AG04449 (cell line): ENCODE measurements around the gene GARIN1A.
"Not testable (repeated sequence)": the region's sequence is repeated elsewhere in the genome, so short reads cannot be mapped to it uniquely, and the experiment has no call there.

Experiments used
- CTCF ChIA-PET: fragments of 350-600 bp; formaldehyde crosslinking; extraction: SDS; loops from one replicate; lab custom pipeline; 2021; ENCODE audit warnings: antibody characterized with exemption; lab: Yijun Ruan, JAX
- POLR2A ChIA-PET: fragments of 400-600, 350-600 bp; formaldehyde crosslinking; extraction: SDS; loops from one replicate; lab custom pipeline; 2020; ENCODE audit warnings: antibody characterized with exemption, inconsistent platforms; lab: Yijun Ruan, JAX
- DNase-seq: peaks from one replicate; pipeline ENCODE4 v3.0.0-alpha.2; 2010; ENCODE audit warnings: low read depth, low spot score
- H3K4me3 ChIP-seq: 2 replicates; pipeline ENCODE4 v1.5.1; 2011; ENCODE audit warnings: low read depth, mild to moderate bottlenecking, control low read depth, low read length
- TF ChIP-seq, protein P1 (sequence below): IDR thresholded peaks from one replicate; pipeline ENCODE4 v1.5.1; 2011; ENCODE audit warnings: mild to moderate bottlenecking, moderate library complexity, low read length, control low read depth, inconsistent platforms; ENCODE audit not compliant: insufficient read depth; ENCODE audit errors: missing control alignments

Gene GARIN1A

GRCh38 chr7:128660596-128660995 lies 11.5 kb upstream of the GARIN1A start:
- TF ChIP-seq, protein P1, sequence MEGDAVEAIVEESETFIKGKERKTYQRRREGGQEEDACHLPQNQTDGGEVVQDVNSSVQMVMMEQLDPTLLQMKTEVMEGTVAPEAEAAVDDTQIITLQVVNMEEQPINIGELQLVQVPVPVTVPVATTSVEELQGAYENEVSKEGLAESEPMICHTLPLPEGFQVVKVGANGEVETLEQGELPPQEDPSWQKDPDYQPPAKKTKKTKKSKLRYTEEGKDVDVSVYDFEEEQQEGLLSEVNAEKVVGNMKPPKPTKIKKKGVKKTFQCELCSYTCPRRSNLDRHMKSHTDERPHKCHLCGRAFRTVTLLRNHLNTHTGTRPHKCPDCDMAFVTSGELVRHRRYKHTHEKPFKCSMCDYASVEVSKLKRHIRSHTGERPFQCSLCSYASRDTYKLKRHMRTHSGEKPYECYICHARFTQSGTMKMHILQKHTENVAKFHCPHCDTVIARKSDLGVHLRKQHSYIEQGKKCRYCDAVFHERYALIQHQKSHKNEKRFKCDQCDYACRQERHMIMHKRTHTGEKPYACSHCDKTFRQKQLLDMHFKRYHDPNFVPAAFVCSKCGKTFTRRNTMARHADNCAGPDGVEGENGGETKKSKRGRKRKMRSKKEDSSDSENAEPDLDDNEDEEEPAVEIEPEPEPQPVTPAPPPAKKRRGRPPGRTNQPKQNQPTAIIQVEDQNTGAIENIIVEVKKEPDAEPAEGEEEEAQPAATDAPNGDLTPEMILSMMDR, result no peak
- DNase-seq, result no peak
- POLR2A ChIA-PET, result no interaction called here
- CTCF ChIA-PET, result interaction anchor here (1.9 kb wide), 1 partner anchor 12 kb away, joined by 7 read pairs; the partner anchor contains the start of gene GARIN1A
- H3K4me3 ChIP-seq, result no peak overlapping the region

- POLR2A ChIA-PET, result no interaction called here
- no peak for DNase-seq
- CTCF ChIA-PET, result interaction anchor here (1.9 kb wide), 1 partner anchor 11 kb away, joined by 7 read pairs; the partner anchor contains the start of gene GARIN1A
- TF ChIP-seq, protein P1, result no peak
- H3K4me3 ChIP-seq, result no peak overlapping the region
Observed at GRCh38 chr7:128661446-128661845, 10.6 kb upstream of the GARIN1A start.

- no peak overlapping the region for H3K4me3 ChIP-seq
- DNase-seq, result no peak
- TF ChIP-seq, protein P1, result no peak
- POLR2A ChIA-PET, result no interaction called here
- CTCF ChIA-PET, result interaction anchor here (1.9 kb wide), 1 partner anchor 10 kb away, joined by 7 read pairs; the partner anchor contains the start of gene GARIN1A
Observed at GRCh38 chr7:128662091-128662490, 10.0 kb upstream of the GARIN1A start.

DNA sequence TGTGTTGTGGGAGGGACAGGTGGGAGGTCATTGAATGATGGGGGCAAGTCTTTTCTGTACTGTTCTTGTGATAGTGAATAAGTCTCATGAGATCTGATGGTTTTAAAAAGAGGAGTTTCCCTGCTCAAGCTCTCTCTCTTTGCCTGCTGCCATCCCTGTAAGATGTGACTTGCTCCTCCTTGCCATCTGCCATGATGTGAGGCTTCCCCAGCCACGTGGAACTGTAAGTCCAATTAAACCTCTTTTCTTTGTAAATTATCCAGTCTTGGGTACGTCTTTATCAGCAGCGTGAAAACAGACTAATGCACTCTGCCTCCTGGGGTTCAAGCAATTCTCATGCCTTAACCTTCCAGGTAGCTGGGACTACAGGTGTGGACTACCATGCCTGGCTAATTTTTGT lies 8.9 kb upstream of the GARIN1A start:
- DNase-seq, H3K4me3 ChIP-seq, CTCF ChIA-PET, POLR2A ChIA-PET: not testable (repeated sequence)

- DNase-seq, result no peak
- ChIA-PET CTCF (no interaction called here), POLR2A (no interaction called here)
- H3K4me3 ChIP-seq, result no peak overlapping the region
- TF ChIP-seq, protein P1, result no peak
Observed at GRCh38 chr7:128665057-128665456, 7.0 kb upstream of the GARIN1A start.

DNA sequence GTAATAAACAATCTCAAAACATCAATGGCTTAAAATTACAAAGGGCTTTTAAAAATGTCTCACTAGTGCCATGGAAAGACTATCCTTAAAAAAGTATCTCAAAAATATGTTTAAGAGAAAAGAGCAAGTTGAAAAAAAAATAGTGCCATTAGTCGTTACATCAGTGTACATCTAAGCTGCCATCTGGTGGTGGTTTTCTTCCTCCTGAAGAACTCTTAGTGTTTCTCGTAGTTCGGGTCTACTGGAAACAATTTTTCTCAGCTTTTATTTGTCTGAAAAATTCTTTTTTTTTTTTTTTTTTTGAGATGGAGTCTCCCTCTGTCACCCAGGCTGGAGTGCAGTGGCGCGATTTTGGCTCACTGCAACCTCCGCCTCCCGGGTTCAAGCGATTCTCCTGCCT lies 5.9 kb upstream of the GARIN1A start:
- TF ChIP-seq, protein P1, result no peak
- ChIA-PET CTCF (interaction anchor here (0.6 to 1.6 kb wide), 4 partner anchors 11 to 215 kb away, joined by 3 to 6 read pairs (median 4); no protein-coding TSS in a partner anchor), POLR2A (no interaction called here)
- no peak for DNase-seq
- no peak overlapping the region for H3K4me3 ChIP-seq

- POLR2A ChIA-PET, result no interaction called here
- H3K4me3 ChIP-seq, result no peak overlapping the region
- TF ChIP-seq, protein P1, result peak; percentile 67
- CTCF ChIA-PET, result interaction anchor here (0.7 to 2.2 kb wide), 7 partner anchors 9 to 208 kb away, joined by 3 to 7 read pairs (median 4); no protein-coding TSS in a partner anchor
- no peak for DNase-seq
Observed at GRCh38 chr7:128672927-128673517, 930 bp downstream of the GARIN1A start.
